Right cardiac atrium (tissue), 5 donors: ENCODE measurements around the gene ATF7. TPM values are rescaled to one million over a fixed set of nuclear protein-coding genes. Genes with fewer than 3 reads are reported as not detected.

Source experiments
- ATAC-seq, 2 donors: fragments of 200-7000 bp; cut with Tn5 transposase; one replicate each; pipeline versions ENCODE4 v1.8.0 to v1.9.1; 2020; ENCODE audit warnings: moderate library complexity in 2 of 2, mild to moderate bottlenecking in 1 of 2
- DNase-seq, 3 donors: peaks; one replicate each; pipeline ENCODE4 v3.0.0-alpha.2; 2020
- H3K27ac ChIP-seq: one replicate; pipeline ENCODE4 v1.5.1; 2013; ENCODE audit warnings: mild to moderate bottlenecking, low read length, control low read depth, moderate library complexity
- H3K27me3 ChIP-seq: one replicate; pipeline ENCODE4 v1.6.1; 2013; ENCODE audit not compliant: control insufficient read depth, insufficient read depth
- H3K4me1 ChIP-seq: one replicate; pipeline ENCODE4 v1.6.1; 2013; ENCODE audit warnings: low read length; ENCODE audit not compliant: control insufficient read depth, insufficient read depth
- H3K4me3 ChIP-seq: one replicate; pipeline ENCODE4 v1.5.1; 2013; ENCODE audit warnings: low read length, control low read depth
- H3K9me3 ChIP-seq: one replicate; pipeline ENCODE4 v1.6.1; 2013; ENCODE audit warnings: low read length; ENCODE audit not compliant: control insufficient read depth
- WGBS: extraction: QIAGEN DNeasy Blood & Tissue Kit; methylation state at CpG from one replicate; pipeline ENCODE4 v1.1.7; 2013; 5-methylcytosine and 5-hydroxymethylcytosine counted together
- intact Hi-C, 4 donors: fragments of 100-400 bp; cut with DNase I; formaldehyde crosslinking; loops; one replicate each; pipeline versions ENCODE4 v1.11.0 to v1.14.0; 2022 to 2023
- polyA plus RNA-seq: library from polyadenylated mRNA; stranded (reverse); fragments of 200-250 nt; gene quantifications from one replicate; pipeline ENCODE4 v1.2.3, GENCODE V29; 2013
- total RNA-seq, 4 donors: library from RNA; stranded (reverse); fragmentation: NEBNext Ultra II Directional; extraction: Animal tissue kit (Norgen Biotek cat#: 25700); gene quantifications; one replicate each; pipeline ENCODE4 v1.2.1, GENCODE V29; 2021
- donor health status: healthy with polysubstance abuse.
- donor health status: DM: no; HTN: yes; CAD: no.
- donor health status: DM: no; HTN: no; CAD: no.
- donor health status: DM: no; HTN: yes; CAD: no; lungs with severe emphysema.
- donor health status: DM: yes; HTN: yes; CAD: no.

ATF7 gene
- total and polyA plus RNA-seq, 5 donors = 22.8 to 36.9 (median 32.5) TPM

- intact Hi-C loops = no loop called here
- Histone ChIP-seq H3K4me1 (peaks cover under 1% of the 10 kb centered on the region), H3K4me3 (no peak overlapping the region), H3K9me3 (no peaks in the 10 kb centered on the region), H3K27ac (peak overlapping the region; percentile 92), H3K27me3 (no peaks in the 10 kb centered on the region)
- ATAC-seq (peak; percentile 89 to 90), DNase-seq (no peak)
- WGBS = 16% methylated on average over 3 of the region's 3 CpGs
Observed at GRCh38 chr12:53596920-53597363, 29.2 kb downstream of the ATF7 start.

GRCh38 chr12:53594897-53595615, 31.1 kb downstream of the ATF7 start:
- ATAC-seq (no peak), DNase-seq (no peak)
- H3K4me1 ChIP-seq = peaks cover 4% of the 10 kb centered on the region
- H3K27me3 ChIP-seq = no peaks in the 10 kb centered on the region
- no peaks in the 10 kb centered on the region for H3K9me3 ChIP-seq
- intact Hi-C loops = no loop called here
- WGBS = 81% methylated on average over 5 of the region's 5 CpGs
- H3K4me3 ChIP-seq = no peak overlapping the region
- no peak overlapping the region for H3K27ac ChIP-seq

DNA sequence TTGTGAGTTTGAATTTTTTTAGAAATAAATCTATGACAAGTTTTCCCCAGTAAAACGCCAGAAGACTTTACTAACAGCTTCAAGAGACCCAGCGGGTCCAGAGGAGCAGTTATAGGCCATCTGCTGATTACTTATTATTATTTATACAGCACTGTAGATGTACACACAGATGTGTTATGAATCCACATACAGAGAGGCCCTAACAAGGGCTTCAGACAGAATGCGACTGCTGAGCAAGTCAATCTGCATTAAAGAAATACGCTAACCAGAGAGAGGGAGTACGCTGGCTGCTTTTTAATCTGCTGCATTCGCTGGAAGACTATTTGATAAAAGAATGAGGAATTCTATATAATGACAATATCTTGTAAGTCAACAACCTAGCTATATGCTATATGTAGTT, 32.5 kb downstream of the ATF7 start:
- H3K4me1 ChIP-seq = peaks cover 4% of the 10 kb centered on the region
- intact Hi-C loops = no loop called here
- DNase-seq (no peak), ATAC-seq (no peak)
- no peak overlapping the region for H3K4me3 ChIP-seq
- no peaks in the 10 kb centered on the region for H3K27me3 ChIP-seq
- H3K27ac ChIP-seq = no peak overlapping the region
- no peaks in the 10 kb centered on the region for H3K9me3 ChIP-seq
- 85% methylated on average over 6 of the region's 6 CpGs for WGBS

- Histone ChIP-seq H3K27me3 (no peaks in the 10 kb centered on the region), H3K4me1 (peaks cover 4% of the 10 kb centered on the region), H3K27ac (peak overlapping the region; percentile 45), H3K9me3 (no peaks in the 10 kb centered on the region), H3K4me3 (no peak overlapping the region)
- DNase-seq = no peak
- intact Hi-C loops = no loop called here
- ATAC-seq = no peak
- 79% methylated on average over 1 of the region's 1 CpG for WGBS
Observed at GRCh38 chr12:53593031-53593430, 33.2 kb downstream of the ATF7 start.

- Histone ChIP-seq H3K27me3 (no peaks in the 10 kb centered on the region), H3K9me3 (no peaks in the 10 kb centered on the region), H3K4me1 (peaks cover 4% of the 10 kb centered on the region), H3K4me3 (no peak overlapping the region), H3K27ac (no peak overlapping the region)
- intact Hi-C loops = no loop called here
- no peak for DNase-seq
- ATAC-seq = no peak
- 88% methylated on average over 1 of the region's 1 CpG for WGBS
Observed at GRCh38 chr12:53592426-53592825, 33.8 kb downstream of the ATF7 start.

- peak; percentile 46 to 63 for ATAC-seq
- Histone ChIP-seq H3K4me3 (peak overlapping the region; percentile 42), H3K4me1 (peaks cover 4% of the 10 kb centered on the region), H3K9me3 (no peaks in the 10 kb centered on the region), H3K27ac (peak overlapping the region; percentile 93), H3K27me3 (no peaks in the 10 kb centered on the region)
- 15% methylated on average over 6 of the region's 6 CpGs for WGBS
- intact Hi-C loops = no loop called here
- DNase-seq = no peak
Observed at GRCh38 chr12:53591301-53592206, 34.6 kb downstream of the ATF7 start.

GRCh38 chr12:53590652-53591051, 35.5 kb downstream of the ATF7 start:
- no peak for ATAC-seq
- H3K27me3 ChIP-seq = no peaks in the 10 kb centered on the region
- WGBS = 72% methylated on average over 3 of the region's 3 CpGs
- intact Hi-C loops = no loop called here
- no peak overlapping the region for H3K27ac ChIP-seq
- no peaks in the 10 kb centered on the region for H3K9me3 ChIP-seq
- H3K4me3 ChIP-seq = no peak overlapping the region
- no peak for DNase-seq
- peaks cover 4% of the 10 kb centered on the region for H3K4me1 ChIP-seq

DNA sequence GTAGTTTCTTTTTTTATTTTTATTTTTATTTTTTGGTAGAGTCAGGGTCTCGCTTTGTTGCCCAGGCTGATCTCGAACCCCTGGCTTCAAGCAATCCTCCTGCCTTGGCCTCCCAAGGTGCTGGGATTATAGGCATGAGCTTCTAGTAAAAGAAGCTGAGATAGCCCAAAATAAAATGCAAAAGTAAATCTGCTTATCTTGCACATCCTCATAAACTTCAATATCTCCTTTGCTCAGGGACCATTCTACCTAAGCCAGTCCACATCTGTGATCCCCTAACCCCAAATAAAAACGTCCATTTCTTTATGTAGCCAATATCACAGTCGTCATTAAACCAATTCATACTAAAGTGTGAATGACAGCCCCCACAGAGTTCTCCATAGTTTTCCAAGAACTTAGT, 36.3 kb downstream of the ATF7 start:
- Histone ChIP-seq H3K4me1 (peaks cover 4% of the 10 kb centered on the region), H3K27ac (no peak overlapping the region), H3K27me3 (no peaks in the 10 kb centered on the region), H3K9me3 (no peaks in the 10 kb centered on the region), H3K4me3 (no peak overlapping the region)
- DNase-seq = no peak
- no peak for ATAC-seq
- 95% methylated on average over 4 of the region's 4 CpGs for WGBS
- intact Hi-C loops = no loop called here

DNA sequence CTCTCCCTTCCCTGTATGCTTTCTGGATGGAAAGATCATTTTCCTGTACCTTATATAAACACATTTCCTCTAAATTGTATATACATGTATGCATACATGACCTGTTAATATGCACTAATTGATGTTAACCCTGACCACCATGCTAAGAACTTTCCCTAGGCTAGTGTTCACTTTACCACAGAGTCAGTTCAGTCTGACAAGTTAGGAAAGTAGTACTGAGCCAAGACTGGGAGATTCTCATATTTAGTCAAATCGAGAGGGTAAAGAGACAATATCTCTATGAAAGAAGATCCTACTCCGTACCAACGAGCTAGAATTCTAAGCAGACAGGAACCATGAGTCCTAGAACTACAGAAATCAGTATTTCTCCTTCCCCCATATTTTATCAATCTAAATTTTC, 36.8 kb downstream of the ATF7 start:
- ATAC-seq = no peak
- Histone ChIP-seq H3K4me1 (peaks cover 4% of the 10 kb centered on the region), H3K27ac (no peak overlapping the region), H3K27me3 (no peaks in the 10 kb centered on the region), H3K9me3 (no peaks in the 10 kb centered on the region), H3K4me3 (no peak overlapping the region)
- WGBS = 84% methylated on average over 3 of the region's 3 CpGs
- intact Hi-C loops = no loop called here
- DNase-seq = no peak

DNA sequence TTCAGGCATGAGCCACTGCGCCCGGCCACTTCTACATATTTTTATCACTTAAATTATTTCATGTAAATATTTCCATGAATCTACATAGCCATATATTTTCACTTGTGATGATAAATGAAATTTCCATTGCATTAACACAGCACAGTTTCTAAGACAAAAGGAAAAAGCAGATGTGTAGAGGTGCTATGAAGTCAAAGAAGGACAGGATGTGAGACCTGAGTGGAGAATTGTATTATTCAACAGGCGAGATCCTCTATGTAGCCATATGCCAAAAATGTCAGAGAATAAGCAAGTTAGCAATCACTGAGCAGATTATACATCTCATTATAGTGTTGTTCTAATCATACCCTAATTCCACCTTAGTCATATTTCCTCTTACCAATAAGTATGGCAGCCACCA, 38.1 kb downstream of the ATF7 start:
- intact Hi-C loops = no loop called here
- Histone ChIP-seq H3K4me3 (no peak overlapping the region), H3K4me1 (peaks cover 4% of the 10 kb centered on the region), H3K9me3 (no peaks in the 10 kb centered on the region), H3K27ac (no peak overlapping the region), H3K27me3 (no peaks in the 10 kb centered on the region)
- DNase-seq (no peak), ATAC-seq (no peak)
- WGBS = 97% methylated on average over 3 of the region's 3 CpGs

- intact Hi-C loops = no loop called here
- no peak overlapping the region for H3K4me3 ChIP-seq
- 90% methylated on average over 8 of the region's 8 CpGs for WGBS
Observed at GRCh38 chr12:53586745-53587144, 39.4 kb downstream of the ATF7 start.

More at GRCh38 chr12:53586745-53587144, 39.4 kb downstream of the ATF7 start:
- peaks cover 2% of the 10 kb centered on the region for H3K4me1 ChIP-seq
- H3K9me3 ChIP-seq = no peaks in the 10 kb centered on the region
- DNase-seq = no peak
- ATAC-seq = no peak
- no peak overlapping the region for H3K27ac ChIP-seq
- H3K27me3 ChIP-seq = no peaks in the 10 kb centered on the region
